GM18951 (cell line): ENCODE data around the gene LGALS13.

Experiments used
- POLR2A ChIP-seq: IDR thresholded peaks from 4 replicates; pipeline ENCODE4 v1.6.1; 2011; ENCODE audit warnings: mild to moderate bottlenecking; ENCODE audit not compliant: insufficient read length, insufficient read depth; ENCODE audit errors: extremely low read depth
- in situ Hi-C: fragments of 300-500 bp; cut with MboI; formaldehyde crosslinking; loops from one replicate; pipeline ENCODE4 v1.12.0; 2022; ENCODE audit warnings: low sequenced_read_pairs, mixed read lengths, inconsistent platforms; ENCODE audit not compliant: unreplicated experiment

Gene LGALS13, protein sequence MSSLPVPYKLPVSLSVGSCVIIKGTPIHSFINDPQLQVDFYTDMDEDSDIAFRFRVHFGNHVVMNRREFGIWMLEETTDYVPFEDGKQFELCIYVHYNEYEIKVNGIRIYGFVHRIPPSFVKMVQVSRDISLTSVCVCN

DNA sequence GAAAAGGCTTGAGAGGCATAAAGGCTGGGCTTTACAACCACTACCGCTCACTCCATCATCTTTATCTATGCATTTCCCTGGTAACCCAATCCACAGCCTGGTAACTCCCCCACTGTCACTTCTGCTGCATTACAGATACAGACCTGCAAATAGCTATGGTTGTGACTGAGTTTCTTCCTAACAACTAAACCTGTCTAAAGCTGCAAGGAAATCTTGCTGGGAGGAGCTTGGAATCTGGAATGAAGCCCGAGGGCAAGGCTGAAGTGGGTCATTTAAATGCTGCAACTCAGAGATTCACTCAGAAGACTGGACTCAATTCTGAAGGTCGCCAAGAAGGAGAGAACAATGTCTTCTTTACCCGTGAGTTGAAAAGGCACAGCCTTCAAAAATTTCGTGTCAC, at the start of gene LGALS13:
Gene LGALS13 (plus strand): TSS at position 301 of the 400 bp plus-strand sequence. CDS start 45 bp downstream, at position 346.
- TF ChIP-seq POLR2A, result no peak
- in situ Hi-C loops, result no loop called here

DNA sequence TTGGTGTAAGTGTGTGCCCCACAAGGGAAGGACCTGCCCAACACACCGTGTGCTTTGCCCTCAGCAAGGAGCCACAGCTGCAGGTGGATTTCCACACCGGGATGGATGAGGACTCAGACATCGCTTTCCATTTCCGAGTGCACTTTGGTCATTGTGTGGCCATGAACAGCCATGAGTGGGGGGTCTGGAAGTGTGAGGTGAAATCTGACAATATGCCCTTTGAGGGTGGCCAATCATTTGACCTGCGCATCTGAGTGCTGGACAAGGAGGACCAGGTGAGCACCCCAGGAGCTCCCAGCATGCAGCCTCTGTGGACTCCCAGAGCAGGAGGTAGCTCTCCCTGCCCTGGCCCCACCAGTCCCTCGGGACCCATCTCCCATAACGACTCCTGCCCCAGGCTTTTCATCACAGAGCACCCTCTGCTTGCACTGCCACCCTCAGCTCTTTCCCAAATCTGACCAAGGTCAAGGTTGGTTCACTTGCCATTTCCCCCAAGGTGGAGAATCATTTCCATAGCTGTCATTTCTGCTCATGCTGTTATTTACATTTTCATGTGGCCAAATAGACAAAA, 49.2 kb upstream of the LGALS13 start:
- in situ Hi-C loops, result loop anchor here (5.0 kb wide), 1 partner anchor 104 kb away; the partner anchor contains the start of gene LGALS16
- no peak for TF ChIP-seq POLR2A

DNA sequence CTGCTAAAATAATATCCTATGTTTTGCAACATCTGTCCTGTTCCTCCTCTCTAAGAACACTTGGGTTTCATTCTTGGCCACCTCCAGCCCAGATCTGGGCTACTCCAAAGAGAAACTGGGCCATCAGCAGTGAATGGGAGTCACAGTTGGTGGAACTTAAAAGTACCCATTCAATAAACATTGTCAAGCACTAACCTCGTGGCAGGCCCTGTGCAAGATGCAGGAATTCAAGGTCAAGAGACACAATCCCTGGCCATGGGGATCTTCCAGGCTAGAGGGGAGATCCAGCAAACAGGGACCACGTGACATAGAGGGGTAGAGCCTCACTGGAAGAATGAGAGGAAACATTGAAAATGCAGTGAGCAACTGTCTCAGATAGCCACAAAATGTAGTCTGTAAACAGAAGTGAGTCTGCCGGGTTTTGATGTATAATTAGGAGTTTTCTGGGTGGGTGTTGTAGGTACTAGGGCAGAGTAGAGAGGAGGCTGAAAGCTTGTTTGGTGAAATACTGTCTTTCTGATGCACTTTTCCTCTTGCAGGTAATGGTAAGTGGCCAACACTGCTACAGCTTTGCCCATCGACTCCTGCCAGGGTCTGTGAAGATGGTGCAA, 47.5 kb upstream of the LGALS13 start:
- no peak for TF ChIP-seq POLR2A
- in situ Hi-C loops, result loop anchor here (5.0 kb wide), 1 partner anchor 102 kb away; the partner anchor contains the start of gene LGALS16

GRCh38 chr19:39555883-39556282, 46.4 kb upstream of the LGALS13 start:
- in situ Hi-C loops, result no loop called here
- TF ChIP-seq POLR2A, result no peak

- in situ Hi-C loops, result no loop called here
- TF ChIP-seq POLR2A, result no peak
These were observed 44.3 kb upstream of the LGALS13 start for GRCh38 chr19:39557811-39558623.

DNA sequence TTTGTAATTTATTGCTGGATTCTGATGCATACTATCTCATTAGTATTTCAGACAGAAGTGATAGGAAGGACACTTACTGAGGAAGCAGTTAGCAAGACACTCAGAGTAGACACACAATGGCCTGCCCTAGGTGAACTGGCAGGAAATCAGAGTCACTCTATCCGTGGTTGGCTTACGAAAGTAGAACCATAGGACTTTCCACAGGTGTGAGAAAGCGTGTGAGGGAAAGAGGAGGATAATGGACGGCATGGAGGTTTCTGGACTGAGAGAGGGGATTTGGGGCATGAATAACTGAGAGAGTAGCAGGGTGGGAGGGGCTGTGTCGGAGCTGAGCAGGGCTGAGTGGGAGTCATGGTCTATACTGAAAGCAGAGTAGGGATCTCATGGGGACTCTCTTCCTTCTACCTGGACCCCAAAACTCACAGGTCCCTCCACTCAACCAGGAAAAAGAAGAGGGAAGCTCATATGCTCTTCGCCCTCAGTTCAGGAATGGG, 43.7 kb upstream of the LGALS13 start:
- in situ Hi-C loops, result no loop called here
- no peak for TF ChIP-seq POLR2A

DNA sequence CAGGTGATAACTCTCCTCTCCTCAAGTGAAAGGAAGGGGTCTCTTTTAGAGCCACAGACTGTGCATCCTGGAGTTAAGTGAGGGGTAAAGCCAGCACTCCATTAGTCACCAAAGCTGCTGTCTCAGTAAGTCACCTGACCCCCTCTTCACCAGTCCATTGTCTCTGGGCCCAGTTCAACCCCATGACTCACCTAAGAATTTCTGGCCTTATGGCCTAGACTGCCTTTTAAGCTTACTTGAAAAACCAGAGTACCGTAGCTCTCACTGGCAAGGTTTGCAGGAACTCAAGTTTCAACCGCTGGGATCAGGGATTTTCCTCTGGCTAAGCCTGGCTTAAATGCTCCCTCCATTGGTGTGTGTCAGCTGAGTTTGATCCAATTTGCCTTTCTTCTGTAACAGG, 38.9 kb upstream of the LGALS13 start:
- in situ Hi-C loops, result no loop called here
- no peak for TF ChIP-seq POLR2A

- in situ Hi-C loops, result no loop called here
- TF ChIP-seq POLR2A, result no peak
These were observed 36.3 kb upstream of the LGALS13 start for GRCh38 chr19:39566064-39566463.

DNA sequence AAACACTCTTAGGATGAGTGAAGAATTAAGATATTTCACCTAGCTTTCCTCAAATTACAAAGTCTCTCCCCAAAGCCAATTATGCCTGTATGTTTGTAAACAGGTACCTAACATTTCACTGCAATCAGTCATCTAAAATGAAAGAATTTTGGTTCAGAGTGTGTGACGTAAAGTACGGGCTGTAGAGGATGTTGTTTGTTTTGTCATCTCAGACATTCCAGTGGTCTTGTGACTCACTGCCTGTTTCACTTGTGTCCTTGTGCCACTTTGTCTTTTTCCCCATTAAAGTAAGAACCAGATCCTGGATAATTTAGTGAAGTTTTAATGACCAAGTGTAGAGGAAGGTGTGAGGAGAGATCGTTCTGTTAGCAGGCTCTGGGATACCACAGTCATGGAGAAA, 33.7 kb upstream of the LGALS13 start:
- no peak for TF ChIP-seq POLR2A
- in situ Hi-C loops, result no loop called here

- in situ Hi-C loops, result no loop called here
These were observed 19.9 kb upstream of the LGALS13 start for GRCh38 chr19:39582442-39582841.

GRCh38 chr19:39582891-39583625, 19.3 kb upstream of the LGALS13 start:
- in situ Hi-C loops, result no loop called here

More at GRCh38 chr19:39582442-39582841, 19.9 kb upstream of the LGALS13 start:
- TF ChIP-seq POLR2A, result no peak

DNA sequence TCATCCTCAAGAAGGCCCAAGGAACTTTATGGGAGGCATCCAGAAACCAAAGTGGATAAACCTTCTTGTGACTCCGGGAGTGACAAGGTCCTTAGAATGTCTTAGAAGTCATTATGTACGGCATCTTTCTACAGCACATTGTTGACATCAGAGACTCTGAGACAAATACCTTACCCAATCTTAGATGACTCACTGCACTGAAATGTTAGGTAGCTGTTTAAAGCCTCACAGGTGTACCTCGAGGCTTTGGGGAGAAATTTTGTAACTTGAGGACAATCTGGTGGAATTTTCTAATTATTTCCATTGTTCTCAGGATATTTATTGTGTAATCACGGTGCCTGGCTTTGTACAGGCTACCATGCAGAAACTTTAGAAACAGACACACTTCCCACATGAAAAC, 14.8 kb upstream of the LGALS13 start:
- TF ChIP-seq POLR2A, result no peak
- in situ Hi-C loops, result no loop called here

More at GRCh38 chr19:39582891-39583625, 19.3 kb upstream of the LGALS13 start:
- no peak for TF ChIP-seq POLR2A
